ENCODE measurements around the gene CFAP45.

The CFAP45 gene

DNA sequence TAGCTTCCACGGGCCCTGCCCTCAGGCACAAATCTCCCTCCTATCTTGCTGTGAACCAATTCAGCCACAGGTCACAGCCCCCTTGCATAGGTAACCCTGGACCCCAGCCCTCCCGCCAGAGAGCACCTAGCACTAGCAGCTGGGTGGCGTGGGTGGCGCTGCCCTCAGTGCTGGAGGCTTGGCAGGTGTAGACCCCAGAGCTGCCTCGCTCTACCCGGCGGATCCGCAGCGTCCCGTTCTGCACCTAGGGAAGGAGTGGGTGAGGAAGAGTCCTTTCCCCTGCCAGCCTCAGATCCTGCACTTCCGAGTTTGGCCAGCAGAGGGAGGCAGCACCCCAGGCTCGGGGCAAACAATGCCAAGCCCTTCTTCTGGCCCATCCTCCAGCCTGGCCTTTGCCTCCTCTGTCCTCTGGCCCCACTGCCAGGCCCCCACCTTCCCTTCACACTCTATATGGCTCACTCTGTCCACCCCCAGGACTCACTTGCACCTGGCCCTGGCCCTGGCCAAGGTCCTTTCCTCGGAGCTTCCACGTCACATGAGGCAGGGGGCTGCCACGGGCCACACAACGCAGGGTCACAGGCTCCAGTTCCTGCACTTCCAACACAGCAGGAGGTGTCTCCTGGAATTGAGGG is 36.4 kb upstream of the CFAP45 start:
- no peak for DNase-seq (ENCODE audit: low read depth, low spot score)

DNA sequence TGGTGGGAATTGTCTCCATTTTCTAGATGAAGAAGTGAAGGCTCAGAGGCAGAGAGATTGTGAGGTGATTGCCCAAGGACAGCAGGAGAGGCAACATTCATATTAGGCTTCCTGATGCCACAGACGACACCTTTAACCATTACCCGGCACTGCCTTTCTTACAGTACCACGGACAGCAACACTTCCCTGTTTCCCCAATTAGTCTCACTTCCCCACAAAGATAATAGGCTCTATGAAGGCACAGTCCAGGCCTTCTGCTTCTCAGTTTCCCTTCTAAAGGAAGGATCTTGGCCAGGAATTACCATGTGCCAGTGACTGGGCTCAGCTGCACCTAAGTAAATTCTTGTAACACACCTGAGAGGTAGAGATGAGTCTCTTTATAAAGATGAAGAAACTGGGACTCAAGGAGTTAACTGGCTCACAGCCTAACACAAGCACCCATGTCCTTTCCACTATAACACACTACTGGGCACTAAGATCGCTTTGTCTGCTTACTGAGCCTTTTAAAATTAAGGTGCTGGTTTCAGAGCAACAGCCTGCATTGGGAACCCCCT is 35.8 kb upstream of the CFAP45 start:
- no peak for DNase-seq (ENCODE audit: low read depth, low spot score)

DNA sequence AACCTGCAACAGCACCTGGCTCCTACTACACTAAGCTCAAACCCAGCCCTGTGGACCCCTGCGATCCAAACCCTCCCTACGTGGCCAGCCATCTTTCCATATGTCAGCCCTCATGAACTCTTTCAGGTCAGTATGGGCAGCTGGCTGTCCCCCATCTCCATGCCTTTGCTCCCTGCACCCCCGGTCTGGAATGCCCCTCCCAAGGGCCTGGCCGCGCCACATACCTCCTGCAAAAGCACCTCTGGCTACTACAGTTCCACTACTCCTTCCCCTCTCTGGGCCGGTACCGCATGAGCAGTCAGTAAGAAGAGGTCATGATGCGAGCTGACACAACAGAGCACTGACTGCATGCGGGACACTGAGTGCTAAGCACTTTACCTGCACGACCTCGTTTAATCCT is 35.3 kb upstream of the CFAP45 start:
- no peak for DNase-seq (ENCODE audit: low read depth, low spot score)

DNA sequence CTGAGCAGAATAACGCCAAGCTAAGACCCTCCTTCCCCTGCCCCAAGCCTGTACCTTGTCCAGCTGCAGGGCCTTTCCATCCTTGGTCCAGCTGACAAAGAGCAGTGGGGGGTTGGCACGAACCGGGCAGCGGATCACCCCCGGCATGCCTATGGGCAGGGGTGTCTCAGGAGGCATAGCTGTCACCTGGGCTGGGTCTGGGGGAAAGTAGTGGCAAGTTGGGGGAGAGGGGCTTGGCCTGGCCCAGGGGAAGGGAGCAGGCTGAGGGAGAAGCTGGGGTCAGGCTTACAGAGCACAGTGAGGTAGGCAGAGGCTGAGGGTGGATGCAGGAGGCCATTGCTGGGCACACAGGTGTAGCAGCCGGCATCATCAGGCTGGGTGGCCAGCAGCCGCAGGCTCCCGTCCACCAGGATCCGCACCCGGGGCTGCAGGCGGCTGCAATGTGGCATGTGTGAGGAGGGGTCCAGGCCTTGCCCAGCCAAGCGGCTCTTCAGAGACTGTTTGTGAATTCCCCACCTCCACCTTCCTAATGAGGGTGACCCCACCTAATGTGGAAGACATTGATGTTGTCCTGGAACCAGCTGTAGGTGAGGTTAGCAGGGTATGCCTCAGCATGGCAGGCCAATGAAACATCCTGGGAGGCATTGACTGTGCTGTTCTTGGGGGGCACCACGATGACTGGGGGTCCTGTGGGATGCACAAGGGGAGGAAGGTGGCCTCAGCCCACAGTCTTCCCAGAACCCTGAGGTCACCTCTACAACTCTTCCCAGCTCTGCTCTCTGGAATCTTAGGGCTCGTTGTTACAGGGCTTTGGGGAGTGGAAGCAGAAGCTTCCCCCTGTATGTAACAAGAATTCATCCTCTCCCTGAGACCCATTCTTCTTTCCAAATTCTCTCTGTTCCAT is 34.4 kb upstream of the CFAP45 start:
- no peak for DNase-seq (ENCODE audit: low read depth, low spot score)

DNA sequence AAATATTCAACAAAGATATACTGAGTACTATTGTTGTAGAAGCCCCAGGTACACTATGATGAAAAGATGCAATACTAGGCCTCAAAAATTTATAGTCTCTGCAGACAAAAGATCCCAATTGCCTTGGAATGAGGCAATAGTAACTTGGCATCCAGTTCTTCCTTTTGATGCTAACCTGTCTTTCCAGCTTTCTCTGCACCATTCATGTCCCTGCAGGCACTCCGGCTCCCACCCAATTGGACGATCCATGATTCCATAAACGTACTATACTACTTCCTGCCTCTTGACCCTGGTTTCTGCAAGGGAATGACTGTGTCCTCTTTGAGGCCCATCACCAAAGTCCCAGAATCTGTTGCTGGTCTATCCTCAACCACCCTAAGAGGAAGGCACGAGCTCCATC is 33.4 kb upstream of the CFAP45 start:
- no peak for DNase-seq (ENCODE audit: low read depth, low spot score)

DNA sequence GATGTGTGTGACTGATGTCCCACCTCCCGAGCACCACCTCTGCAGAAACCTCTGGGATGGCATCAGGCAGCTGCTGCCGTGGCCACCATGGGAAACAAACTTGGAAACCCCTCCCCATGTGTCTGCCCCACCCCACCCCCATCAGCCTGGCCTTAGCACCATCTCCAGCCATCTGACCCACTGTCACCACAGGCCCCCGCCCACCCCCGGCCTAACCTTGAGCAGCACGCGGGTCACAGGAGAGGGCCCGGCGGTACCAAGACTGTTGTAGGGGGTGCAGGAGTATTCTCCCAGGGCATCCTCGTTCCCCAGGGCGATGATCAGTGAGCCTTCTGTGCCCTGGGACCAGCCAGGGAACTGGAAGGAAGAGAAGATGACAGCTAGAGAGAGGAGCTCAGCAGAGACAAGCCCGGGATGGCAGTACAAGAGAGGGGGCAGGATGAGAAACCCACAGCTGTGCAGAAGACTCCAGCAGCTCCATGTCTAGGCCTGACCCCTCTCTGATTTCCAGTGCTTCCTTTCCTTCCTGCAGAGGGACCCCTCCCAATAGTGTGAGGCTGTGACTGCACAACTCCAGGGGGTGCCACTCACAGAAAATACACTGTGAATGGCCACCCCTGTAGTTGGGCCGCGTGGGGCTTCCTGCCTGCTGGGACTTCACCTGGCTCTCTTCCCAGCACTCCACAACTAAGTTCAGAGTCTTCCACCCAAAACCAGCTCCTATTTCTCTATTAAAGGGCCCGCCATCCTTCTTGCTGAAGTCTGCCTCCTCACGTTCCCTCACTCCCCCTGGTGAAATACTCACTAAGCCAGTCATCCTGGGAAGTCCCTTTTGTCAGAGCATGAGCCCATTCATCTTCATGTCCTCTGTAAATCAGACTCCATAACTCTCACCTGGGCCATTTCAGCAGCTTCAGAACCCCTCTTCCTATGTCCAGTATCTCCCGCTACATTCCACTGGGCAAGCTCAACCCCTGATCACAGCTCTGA is 32.6 kb upstream of the CFAP45 start:
- DNase-seq (ENCODE audit: low read depth, low spot score), result no peak

DNA sequence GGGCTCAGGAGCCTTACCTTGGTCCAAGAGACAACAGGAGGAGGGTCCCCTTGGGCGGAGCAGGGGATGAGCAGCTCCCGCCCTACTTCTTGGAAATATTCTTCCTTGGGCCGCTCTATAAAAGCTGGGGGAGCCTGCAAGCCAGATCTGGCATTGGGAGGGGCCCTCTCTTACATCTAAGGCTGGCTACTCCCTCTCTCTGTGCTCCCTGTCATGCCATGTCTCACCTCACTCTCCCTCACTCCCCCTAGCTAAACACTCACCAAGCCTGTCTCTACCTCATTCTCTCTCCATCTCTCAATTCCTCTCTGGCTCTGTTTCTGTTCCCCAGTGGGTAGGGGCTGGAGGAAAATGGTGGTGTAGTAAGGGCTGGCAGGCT is 31.8 kb upstream of the CFAP45 start:
- no peak for DNase-seq (ENCODE audit: low read depth, low spot score)

DNA sequence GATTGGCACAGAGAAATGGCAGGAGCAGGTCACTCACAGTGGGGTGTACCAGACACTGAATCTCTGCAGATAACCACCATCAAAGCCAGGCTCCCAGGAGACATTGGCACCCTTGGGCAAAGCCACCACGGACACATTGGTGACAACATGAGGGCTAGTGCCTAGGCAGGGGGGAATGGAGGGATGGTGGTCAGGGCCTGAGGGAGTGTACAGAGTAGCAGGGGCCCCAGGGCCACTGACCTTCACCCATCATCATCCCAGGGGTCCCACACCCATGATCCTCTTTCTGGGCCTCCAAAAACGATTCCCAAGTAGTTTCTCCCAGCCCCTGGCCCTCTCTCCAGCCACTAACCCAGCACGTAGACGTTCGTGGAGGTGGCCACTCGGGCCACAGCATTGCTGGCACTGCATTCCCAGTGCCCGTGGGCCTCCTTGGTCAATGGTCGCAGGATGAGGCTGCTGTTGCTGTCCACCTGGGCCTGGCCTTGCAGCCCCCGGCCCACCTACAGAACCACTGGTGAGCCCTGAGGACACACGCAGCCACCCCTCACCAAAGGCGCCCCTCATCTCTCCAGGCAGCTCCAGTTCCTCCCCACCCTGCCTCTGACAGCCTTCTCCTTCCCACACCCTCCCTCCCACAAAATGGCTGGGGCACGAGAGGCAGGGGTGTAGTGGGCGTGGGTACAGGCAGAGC is 31.3 kb upstream of the CFAP45 start:
- no peak for DNase-seq (ENCODE audit: low read depth, low spot score)

DNA sequence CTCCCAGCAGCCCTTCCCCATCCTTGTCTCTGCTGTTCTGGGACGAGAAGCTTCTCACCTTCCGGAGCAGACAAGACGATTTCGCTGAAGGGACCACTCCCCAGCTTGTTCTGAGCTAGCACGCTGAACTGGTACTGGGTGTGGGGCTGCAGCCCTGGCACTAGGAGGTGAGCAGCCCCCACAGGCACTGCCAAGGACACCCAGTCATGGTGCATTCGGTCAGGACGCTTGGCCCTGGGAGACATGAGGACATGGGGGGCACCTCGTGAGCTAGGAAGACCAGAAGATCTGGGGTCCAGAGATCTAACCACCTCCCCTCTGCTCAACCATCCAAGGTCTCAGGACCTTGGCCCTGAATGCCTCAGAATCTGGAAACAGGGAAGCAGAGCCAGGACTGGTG is 30.7 kb upstream of the CFAP45 start:
- no peak for DNase-seq (ENCODE audit: low read depth, low spot score)

DNA sequence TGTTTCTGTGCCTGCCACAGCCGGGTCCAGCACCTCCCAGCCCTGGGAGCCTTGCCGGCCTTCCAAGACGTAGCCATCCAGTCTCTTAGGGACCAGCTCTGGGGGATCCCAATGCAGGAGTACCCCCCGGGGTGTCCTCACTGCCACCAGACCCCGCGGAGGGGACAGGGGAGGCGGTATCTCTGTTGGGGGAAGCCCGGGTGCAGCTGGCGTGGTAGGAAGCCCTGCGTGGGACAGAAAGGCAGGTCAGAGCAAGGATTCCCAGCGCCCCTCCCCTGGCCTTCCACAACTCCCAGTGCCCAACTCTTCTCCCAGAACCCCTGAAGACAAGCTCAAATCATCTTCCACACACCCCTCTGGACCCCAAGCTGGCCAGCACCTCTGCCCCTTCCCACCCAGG is 30.3 kb upstream of the CFAP45 start:
- no peak for DNase-seq (ENCODE audit: low read depth, low spot score)

DNA sequence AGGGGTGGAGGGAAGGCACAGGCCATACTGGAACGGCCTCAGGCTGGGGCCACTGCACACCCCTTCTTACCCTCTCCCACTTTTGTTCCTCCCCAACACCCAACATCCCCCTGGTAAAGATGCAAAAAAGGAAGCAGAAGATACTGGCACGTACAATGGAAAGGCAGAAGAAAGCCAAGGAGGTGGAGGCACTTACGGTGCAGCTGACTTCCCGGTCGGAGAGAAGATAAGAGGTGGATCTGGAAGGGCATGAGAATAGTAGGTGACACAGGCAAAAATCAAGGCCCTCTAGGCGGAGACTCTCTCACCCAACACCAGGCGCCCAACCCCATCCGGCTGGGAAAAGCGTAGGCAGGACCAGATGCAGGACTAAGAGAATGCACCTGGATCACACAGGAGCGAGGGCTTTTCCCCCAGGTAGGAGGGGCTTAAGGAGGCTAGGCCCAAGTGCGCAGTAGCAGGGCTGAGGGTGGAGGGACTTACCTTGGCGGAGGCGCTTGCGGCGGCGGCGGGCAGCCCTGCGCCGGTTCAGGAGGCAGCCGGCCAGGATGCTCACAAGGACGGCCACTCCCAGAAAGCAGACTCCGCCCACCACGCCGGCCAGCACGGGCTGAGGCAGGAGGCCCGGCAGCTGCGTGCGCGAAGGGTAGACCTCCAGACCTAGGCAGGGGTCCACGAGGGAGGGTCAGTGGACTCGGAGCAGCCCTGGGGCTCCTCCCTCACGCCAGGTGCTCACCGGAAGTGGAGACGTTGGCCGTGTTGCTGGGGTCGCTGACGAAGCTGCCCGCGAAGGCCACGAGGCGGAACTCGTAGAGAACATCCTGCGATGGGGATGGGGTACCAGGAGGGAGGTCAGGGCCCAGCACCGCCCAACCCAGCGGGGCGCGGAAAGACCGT is 29.4 kb upstream of the CFAP45 start:
- DNase-seq (ENCODE audit: low read depth, low spot score), result no peak

DNA sequence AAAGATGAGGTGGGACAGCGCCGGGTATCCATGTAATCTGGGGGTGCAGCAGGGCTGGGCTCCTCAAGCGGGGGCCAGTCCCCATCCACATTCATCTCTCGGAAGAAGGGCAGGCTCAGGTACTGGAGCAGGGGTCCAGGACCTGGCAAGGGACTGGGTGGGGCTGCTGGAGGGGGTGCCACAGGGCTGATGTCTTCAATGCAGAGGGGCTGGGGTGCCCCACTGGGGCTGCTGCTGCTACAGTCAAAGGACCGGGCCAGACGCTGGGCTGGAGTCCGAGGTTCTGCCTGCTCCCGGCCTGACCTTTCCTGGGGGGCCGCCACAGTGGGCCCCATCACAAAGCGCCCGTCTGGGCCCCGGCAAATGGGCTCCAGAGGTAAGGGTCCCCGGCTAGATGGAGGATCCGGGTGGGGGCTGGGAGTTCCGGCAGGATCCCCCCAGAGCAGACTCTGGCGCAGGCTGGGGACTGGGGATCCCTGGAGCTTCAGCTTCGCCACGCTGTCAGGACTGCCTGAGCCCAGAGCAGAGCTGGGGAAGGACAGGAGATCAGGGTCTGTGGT is 28.6 kb upstream of the CFAP45 start:
- DNase-seq (ENCODE audit: low read depth, low spot score), result no peak

DNA sequence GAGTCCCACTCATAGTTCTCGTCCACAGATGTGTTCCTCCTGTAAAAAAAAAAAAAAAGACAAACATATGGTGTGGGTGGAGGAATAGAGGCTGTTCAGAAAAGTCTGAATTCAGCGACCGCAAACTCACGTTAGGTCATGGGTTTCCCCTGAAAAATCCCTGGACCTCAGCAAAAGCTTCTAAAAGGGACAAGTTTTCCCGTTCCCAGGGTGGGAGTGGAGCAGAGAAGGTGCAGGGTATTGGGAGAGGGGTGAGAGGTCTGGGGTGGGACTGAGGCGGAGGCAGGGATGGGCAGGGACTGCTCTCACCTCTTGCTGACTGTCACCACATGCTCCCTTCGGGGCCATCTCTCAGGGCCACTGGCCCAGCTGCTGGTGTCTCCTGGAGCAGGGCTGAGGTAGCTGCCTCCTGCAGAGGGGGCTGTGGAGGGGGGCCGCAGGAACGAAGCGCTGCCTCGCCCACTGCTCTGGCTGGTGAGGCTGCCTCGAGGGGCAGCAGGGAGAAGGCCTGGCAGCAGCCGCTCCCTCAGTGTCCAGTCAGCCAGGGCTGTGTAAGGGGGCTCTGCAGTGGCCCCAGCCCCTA is 28.0 kb upstream of the CFAP45 start:
- no peak for DNase-seq (ENCODE audit: low read depth, low spot score)

DNA sequence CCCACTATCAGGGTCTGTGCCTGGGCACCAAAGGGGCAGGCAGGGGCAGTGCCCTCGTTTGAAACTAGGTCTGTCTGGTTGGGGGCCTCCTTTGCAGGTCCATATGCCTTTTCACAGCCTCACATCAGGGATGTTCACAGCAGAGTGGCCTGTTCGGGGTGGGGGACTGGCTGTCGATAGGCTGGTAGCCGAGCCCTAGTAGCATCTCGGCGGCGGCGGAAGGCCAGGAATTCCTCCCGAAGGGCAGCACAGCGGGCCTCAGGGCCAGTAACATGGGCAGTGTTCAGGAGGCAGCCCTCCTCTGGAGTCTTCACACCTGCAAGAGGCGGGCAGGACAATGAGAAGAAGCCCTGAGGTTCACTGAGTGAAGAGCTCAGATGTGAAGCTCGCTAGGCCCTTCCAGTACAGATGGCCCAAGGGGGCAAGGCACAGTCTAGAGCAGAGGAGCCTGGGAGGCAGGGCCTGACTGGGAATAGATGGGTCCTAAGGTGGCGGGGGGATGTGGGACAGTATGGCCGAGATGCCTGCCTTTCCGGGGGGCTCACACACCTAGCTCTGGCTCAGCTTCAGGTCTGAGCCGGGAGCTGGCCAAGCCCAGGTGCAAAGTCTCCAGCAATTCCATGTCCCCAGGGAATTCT is 27.4 kb upstream of the CFAP45 start:
- DNase-seq (ENCODE audit: low read depth, low spot score), result no peak

DNA sequence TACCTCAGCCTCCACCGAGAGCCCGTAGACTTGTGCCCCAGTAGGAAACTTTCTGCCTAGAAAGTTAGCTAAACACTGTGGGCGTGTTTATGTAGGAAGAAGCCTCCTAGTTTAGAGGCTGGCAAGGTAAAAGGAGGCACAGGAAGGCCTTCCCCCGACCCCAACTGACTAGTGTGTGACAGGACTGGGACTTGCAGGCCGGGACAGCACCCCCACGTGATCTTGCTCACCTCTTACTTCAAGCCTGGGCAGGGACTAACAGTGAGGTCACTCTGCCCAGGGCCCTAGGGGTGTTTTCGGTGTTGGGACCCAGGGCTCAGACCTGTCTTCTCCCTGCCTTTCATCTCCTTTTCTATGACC is 25.7 kb upstream of the CFAP45 start:
- DNase-seq (ENCODE audit: low read depth, low spot score), result no peak

DNA sequence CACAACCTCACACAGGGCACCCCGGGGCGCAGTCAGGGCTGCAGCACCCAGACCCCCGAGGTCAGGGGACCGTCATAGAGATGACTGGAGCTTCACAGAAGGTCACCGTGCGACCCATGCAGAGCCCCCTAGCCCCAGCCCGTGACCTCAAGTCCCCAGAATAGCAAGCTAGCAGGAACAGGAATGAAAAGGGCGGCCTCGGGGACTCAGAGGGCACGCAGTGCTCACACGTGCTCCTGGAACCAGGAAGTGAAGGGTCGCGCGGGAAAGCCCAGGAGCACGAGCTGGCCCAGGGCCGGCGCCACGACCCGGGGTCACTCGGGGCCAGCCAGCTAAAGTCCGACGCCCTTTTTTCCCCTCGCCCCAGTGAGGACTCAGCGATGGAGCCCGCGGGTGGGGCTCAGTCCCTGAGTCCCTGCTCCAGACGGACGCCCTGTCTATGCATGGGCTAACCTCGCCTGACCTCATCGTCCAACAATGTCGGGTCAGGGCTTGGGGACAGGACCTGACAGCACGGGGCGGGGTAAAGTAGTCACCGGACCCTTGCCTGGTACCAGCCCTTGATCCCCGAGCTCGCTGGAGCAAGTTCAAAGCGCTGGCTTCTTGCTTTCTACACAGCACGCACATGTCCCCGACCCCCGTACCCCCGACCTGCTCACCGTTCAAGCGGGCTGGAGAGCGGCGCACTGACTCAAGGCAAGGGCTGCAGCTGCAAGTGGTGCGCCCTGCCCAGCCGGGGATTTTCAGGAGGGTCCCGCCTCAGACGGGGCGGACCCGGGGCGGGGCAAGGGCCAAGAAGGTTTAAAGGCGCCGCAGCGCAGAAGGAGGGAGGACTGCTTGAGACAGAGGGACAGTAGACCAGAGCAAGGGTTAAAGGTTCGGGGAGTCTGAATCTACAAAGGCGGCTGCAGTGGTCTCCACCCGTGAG is 25.1 kb upstream of the CFAP45 start, which contains the start of gene TAGLN2:
Gene TAGLN2, minus strand, starts transcription at position 717 of the 928 bp plus-strand sequence. CDS start 4,998 bp downstream, outside the sequence.
- DNase-seq (ENCODE audit: low read depth, low spot score), result peak; percentile 69

DNA sequence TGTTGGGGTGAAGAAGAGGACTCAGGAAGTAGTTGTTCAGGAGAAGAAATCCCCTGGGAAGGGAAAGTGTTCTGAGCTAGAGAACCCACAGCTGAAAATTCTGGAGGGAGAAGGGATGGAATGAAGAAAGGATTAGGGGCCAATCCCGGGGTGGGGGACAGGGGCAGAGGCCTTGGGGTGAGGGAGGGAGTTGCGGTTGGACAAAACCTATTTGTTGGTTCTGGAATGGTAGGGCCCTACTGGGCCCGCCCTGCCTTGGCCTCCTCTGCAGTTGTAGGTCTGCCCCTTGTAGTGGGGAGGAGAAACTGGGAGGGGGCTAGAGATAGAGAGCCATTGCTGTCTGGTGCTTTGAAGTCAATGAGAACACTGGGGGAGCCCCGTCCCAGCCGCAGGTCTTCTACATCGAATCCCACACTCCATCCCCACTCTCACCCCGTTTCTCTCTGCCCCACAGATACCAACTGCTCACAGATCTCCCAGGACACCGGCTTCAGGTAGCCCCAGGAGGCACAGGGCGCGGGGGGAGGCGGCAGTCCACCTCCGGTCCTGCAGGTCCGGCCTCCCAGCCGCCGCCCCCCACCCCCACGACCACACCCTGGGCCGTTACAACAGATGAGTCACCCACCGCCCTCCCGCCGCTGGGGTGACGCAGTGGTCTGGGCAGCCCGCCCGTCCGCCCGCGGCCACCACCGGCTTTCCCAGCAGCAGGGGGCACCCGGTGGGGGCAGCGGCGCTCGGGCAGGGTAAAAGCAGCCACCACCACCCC is 24.2 kb upstream of the CFAP45 start:
- DNase-seq (ENCODE audit: low read depth, low spot score), result peak; percentile 80
